Fibroblast of lung (primary cell): ENCODE results near the gene MUC21. TPM values are rescaled to one million over a fixed set of nuclear protein-coding genes. Genes with fewer than 3 reads are reported as not detected.
"Not testable (repeated sequence)": the region's sequence is repeated elsewhere in the genome, so short reads cannot be mapped to it uniquely, and the experiment has no call there.

Experiments
- DNase-seq, 2 donors: peaks; one replicate each; pipeline versions ENCODE4 v3.0.0 to v3.0.0-alpha.2; 2010; ENCODE audit warnings: low read depth in 2 of 2
- H2AFZ ChIP-seq: 2 replicates; pipeline ENCODE4 v1.5.1; 2012; ENCODE audit warnings: low read length, control low read depth, inconsistent platforms
- H3K27ac ChIP-seq: 2 replicates; pipeline ENCODE4 v1.5.1; 2011; ENCODE audit warnings: low read length, control low read depth; ENCODE audit not compliant: insufficient read depth
- H3K27me3 ChIP-seq: 2 replicates; pipeline ENCODE4 v1.5.1; 2011; ENCODE audit warnings: mild to moderate bottlenecking, low read length; ENCODE audit not compliant: control insufficient read depth, insufficient read depth
- H3K36me3 ChIP-seq: 2 replicates; pipeline ENCODE4 v1.5.1; 2011; ENCODE audit warnings: low read length; ENCODE audit not compliant: control insufficient read depth, insufficient read depth
- H3K4me1 ChIP-seq: 2 replicates; pipeline ENCODE4 v1.5.1; 2011; ENCODE audit warnings: low read length; ENCODE audit not compliant: control insufficient read depth, insufficient read depth; ENCODE audit errors: extremely low read depth
- H3K4me2 ChIP-seq: 2 replicates; pipeline ENCODE4 v1.5.1; 2011; ENCODE audit warnings: low read length, control low read depth; ENCODE audit not compliant: insufficient read depth; ENCODE audit errors: extremely low read depth
- H3K4me3 ChIP-seq, 4 experiments: fragments of 200-600 bp in 1 of 4; sonication (generic) in 1 of 4; replicated peaks in 1 of 4; 2 replicates each; pipeline ENCODE4 v1.5.1; 2011 to 2016; ENCODE audit warnings: low read length in 4 of 4, low read depth in 3 of 4, mild to moderate bottlenecking in 3 of 4, control low read depth in 2 of 4, inconsistent platforms in 1 of 4, mixed read lengths in 1 of 4; ENCODE audit not compliant: insufficient read depth in 1 of 4; ENCODE audit errors: control extremely low read depth in 1 of 4
- H3K79me2 ChIP-seq: 2 replicates; pipeline ENCODE4 v1.5.1; 2012; ENCODE audit warnings: mild to moderate bottlenecking, low read length, inconsistent platforms; ENCODE audit not compliant: control insufficient read depth, insufficient read depth
- H3K9ac ChIP-seq: 2 replicates; pipeline ENCODE4 v1.5.1; 2011; ENCODE audit warnings: mild to moderate bottlenecking, low read length, control low read depth; ENCODE audit not compliant: insufficient read depth
- H3K9me3 ChIP-seq: 2 replicates; pipeline ENCODE4 v1.5.1; 2012; ENCODE audit warnings: low read depth, low read length; ENCODE audit not compliant: control insufficient read depth, insufficient read depth
- H4K20me1 ChIP-seq: 2 replicates; pipeline ENCODE4 v1.5.1; 2011; ENCODE audit warnings: low read length; ENCODE audit not compliant: control insufficient read depth, insufficient read depth; ENCODE audit errors: extremely low read depth
- CTCF ChIP-seq, 2 donors: IDR thresholded peaks in 1 of 2; conservative IDR thresholded peaks in 1 of 2; 1 replicate in 1 of 2; 2 replicates in 1 of 2; pipeline ENCODE4 v1.5.1; 2011 to 2012; ENCODE audit warnings: low read length in 2 of 2, control low read depth in 1 of 2, inconsistent platforms in 1 of 2, low read depth in 1 of 2, mild to moderate bottlenecking in 1 of 2
- EZH2 ChIP-seq: IDR thresholded peaks from 2 replicates; pipeline ENCODE4 v1.5.1; 2012; ENCODE audit warnings: low read length, control low read depth, mild to moderate bottlenecking; ENCODE audit errors: missing control alignments
- polyA plus RNA-seq, 2 donors: library from polyadenylated mRNA; depleted of rRNA in 1 of 2; stranded (reverse) in 1 of 2; unstranded in 1 of 2; fragments of >200 nt; gene quantifications; 2 replicates each; pipeline ENCODE4 v1.2.1, GENCODE V29; 2011 to 2012; ENCODE audit warnings: missing spikeins in 1 of 2
- total RNA-seq: library from RNA; depleted of rRNA; stranded (reverse); fragments of >200 nt; gene quantifications from 2 replicates; pipeline ENCODE4 v1.2.1, GENCODE V29; 2014

The MUC21 gene
- total and polyA plus RNA-seq, 2 donors (not counting 1 experiment from before 2014, with no cell fraction given) = not detected

GRCh38 chr6:30998785-30999184 lies 15.3 kb downstream of the MUC21 start:
- H4K20me1 ChIP-seq = no peaks in the 10 kb centered on the region
- no peaks in the 10 kb centered on the region for H3K9me3 ChIP-seq
- no peaks in the 10 kb centered on the region for H3K36me3 ChIP-seq
- DNase-seq = no peak
- no peak overlapping the region for H2AFZ ChIP-seq
- TF ChIP-seq CTCF (conservative IDR thresholded peaks at IDR 0.05 in 1 of 2, IDR thresholded peaks at IDR 0.05 in 1 of 2; ENCODE audit: low read depth in 1 of 2, low read length in 2 of 2) (no peak), EZH2 (no peak)
- peaks cover 2% of the 10 kb centered on the region for H3K27me3 ChIP-seq
- no peak overlapping the region for H3K4me2 ChIP-seq
- H3K4me3 ChIP-seq = no peak overlapping the region
- H3K79me2 ChIP-seq = no peaks in the 10 kb centered on the region
- H3K9ac ChIP-seq = no peak overlapping the region
- no peaks in the 10 kb centered on the region for H3K4me1 ChIP-seq
- H3K27ac ChIP-seq = no peak overlapping the region

DNA sequence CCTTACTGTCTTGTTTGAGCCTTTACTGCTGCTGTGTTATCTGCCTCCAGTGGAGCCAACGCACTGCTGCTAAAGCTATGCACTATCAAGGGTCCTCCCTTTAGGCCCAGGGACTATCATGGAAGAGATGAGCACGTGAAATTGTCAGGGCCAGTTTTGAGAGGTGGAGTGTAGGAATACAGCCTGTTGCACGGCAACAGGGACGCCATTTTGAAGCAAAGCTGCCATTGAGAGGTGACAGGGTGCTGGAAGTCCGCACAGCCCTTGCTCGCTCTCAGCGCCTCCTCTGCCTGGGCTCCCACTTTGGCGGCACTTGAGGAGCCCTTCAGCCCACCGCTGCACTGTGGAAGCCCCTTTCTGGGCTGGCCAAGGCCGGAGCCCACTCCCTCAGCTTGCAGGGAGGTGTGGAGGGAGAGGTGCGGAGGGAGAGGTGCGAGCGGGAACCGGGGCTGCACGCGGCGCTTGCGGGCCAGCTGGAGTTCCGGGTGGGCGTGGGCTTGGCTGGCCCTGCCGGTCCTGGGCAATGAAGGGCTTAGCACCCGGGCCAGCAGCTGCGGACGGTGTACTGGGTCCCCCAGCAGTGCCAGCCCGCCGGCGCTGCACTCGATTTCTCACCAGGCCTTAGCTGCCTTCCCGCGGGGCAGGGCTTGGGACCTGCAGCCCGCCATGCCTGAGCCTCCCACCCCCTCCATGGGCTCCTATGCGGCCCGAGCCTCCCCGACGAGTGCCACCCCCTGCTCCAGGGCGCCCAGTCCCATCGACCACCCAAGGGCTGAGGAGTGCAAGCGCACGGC lies 16.7 kb downstream of the MUC21 start:
- H3K27me3 ChIP-seq, H3K4me3 ChIP-seq, H3K27ac ChIP-seq, H3K79me2 ChIP-seq, H3K4me2 ChIP-seq, H4K20me1 ChIP-seq, H2AFZ ChIP-seq, H3K36me3 ChIP-seq, DNase-seq, H3K9ac ChIP-seq, H3K9me3 ChIP-seq, H3K4me1 ChIP-seq: not testable (repeated sequence)

GRCh38 chr6:31001281-31001888 lies 17.9 kb downstream of the MUC21 start:
- H3K9ac ChIP-seq = no peak overlapping the region
- no peaks in the 10 kb centered on the region for H3K79me2 ChIP-seq
- no peak overlapping the region for H3K4me2 ChIP-seq
- no peaks in the 10 kb centered on the region for H3K9me3 ChIP-seq
- TF ChIP-seq EZH2 = no peak
- TF ChIP-seq CTCF (conservative IDR thresholded peaks at IDR 0.05 in 1 of 2, IDR thresholded peaks at IDR 0.05 in 1 of 2; ENCODE audit: low read depth in 1 of 2, low read length in 2 of 2) = no peak
- peaks cover 2% of the 10 kb centered on the region for H3K27me3 ChIP-seq
- no peak overlapping the region for H3K4me3 ChIP-seq
- no peaks in the 10 kb centered on the region for H4K20me1 ChIP-seq
- H2AFZ ChIP-seq = no peak overlapping the region
- no peaks in the 10 kb centered on the region for H3K36me3 ChIP-seq
- no peaks in the 10 kb centered on the region for H3K4me1 ChIP-seq
- H3K27ac ChIP-seq = no peak overlapping the region
- no peak for DNase-seq
